HEK293 (cell line): ENCODE results near the gene TGFB1I1.

Experiments
- GLI2 ChIP-seq: fragments of 450-650 bp; formaldehyde crosslinking; IDR thresholded peaks from 2 replicates; pipeline ENCODE4; 2017; ENCODE audit warnings: missing biosample characterization, missing genetic modification characterization, low read depth, borderline replicate concordance
- KLF10 ChIP-seq: fragments of 450-650 bp; IDR thresholded peaks from 2 replicates; pipeline ENCODE4 v1.5.1; 2018; ENCODE audit warnings: missing biosample characterization, mild to moderate bottlenecking, missing genetic modification characterization
- KLF16 ChIP-seq: fragments of 450-650 bp; formaldehyde crosslinking; IDR thresholded peaks from 2 replicates; pipeline ENCODE4 v1.5.1; 2017; ENCODE audit warnings: missing biosample characterization, missing genetic modification characterization
- KLF17 ChIP-seq: fragments of 450-650 bp; formaldehyde crosslinking; IDR thresholded peaks from 2 replicates; pipeline ENCODE4 v1.5.1; 2016; ENCODE audit warnings: missing biosample characterization, missing genetic modification characterization
- RBAK ChIP-seq: fragments of 450-650 bp; formaldehyde crosslinking; IDR thresholded peaks from 2 replicates; pipeline ENCODE4 v1.5.1; 2016; ENCODE audit warnings: missing biosample characterization, missing genetic modification characterization
- REPIN1 ChIP-seq: fragments of 450-650 bp; formaldehyde crosslinking; IDR thresholded peaks from 2 replicates; pipeline ENCODE4 v1.5.1; 2017; ENCODE audit warnings: missing biosample characterization, missing genetic modification characterization, low read depth
- SETDB1 ChIP-seq: IDR thresholded peaks from one replicate; pipeline ENCODE4 v1.6.1; 2017; ENCODE audit warnings: mild to moderate bottlenecking, low read length, moderate library complexity, mixed read lengths; ENCODE audit not compliant: insufficient read length
- SP3 ChIP-seq: fragments of 450-650 bp; formaldehyde crosslinking; IDR thresholded peaks from 2 replicates; pipeline ENCODE4 v1.5.1; 2016; ENCODE audit warnings: missing biosample characterization, missing genetic modification characterization
- SP7 ChIP-seq: fragments of 450-650 bp; formaldehyde crosslinking; IDR thresholded peaks from 2 replicates; pipeline ENCODE4 v1.5.1; 2016; ENCODE audit warnings: missing biosample characterization, missing genetic modification characterization
- ZBTB21 ChIP-seq: fragments of 450-650 bp; formaldehyde crosslinking; IDR thresholded peaks from 2 replicates; pipeline ENCODE4 v1.5.1; 2017; ENCODE audit warnings: missing biosample characterization, missing genetic modification characterization
- ZNF155 ChIP-seq: fragments of 450-650 bp; formaldehyde crosslinking; IDR thresholded peaks from 2 replicates; pipeline ENCODE4 v1.5.1; 2016; ENCODE audit warnings: missing biosample characterization, missing genetic modification characterization
- ZNF169 ChIP-seq: fragments of 450-650 bp; formaldehyde crosslinking; IDR thresholded peaks from 2 replicates; pipeline ENCODE4 v1.5.1; 2016; ENCODE audit warnings: missing biosample characterization, missing genetic modification characterization
- ZNF184 ChIP-seq: fragments of 450-650 bp; IDR thresholded peaks from 2 replicates; pipeline ENCODE4 v1.5.1; 2018; ENCODE audit warnings: missing biosample characterization, mild to moderate bottlenecking, missing genetic modification characterization
- ZNF239 ChIP-seq: fragments of 450-650 bp; formaldehyde crosslinking; IDR thresholded peaks from 2 replicates; pipeline ENCODE4 v1.5.1; 2016; ENCODE audit warnings: missing biosample characterization, missing genetic modification characterization
- ZNF350 ChIP-seq: fragments of 450-650 bp; formaldehyde crosslinking; IDR thresholded peaks from 2 replicates; pipeline ENCODE4 v1.5.0; 2017; ENCODE audit warnings: missing biosample characterization, mild to moderate bottlenecking, missing genetic modification characterization
- ZNF391 ChIP-seq: fragments of 450-650 bp; formaldehyde crosslinking; IDR thresholded peaks from 2 replicates; pipeline ENCODE4 v1.5.1; 2016; ENCODE audit warnings: low read depth, missing biosample characterization, missing genetic modification characterization, borderline replicate concordance
- ZNF394 ChIP-seq: fragments of 450-650 bp; formaldehyde crosslinking; IDR thresholded peaks from 2 replicates; pipeline ENCODE4 v1.5.1; 2016; ENCODE audit warnings: missing biosample characterization, missing genetic modification characterization, mild to moderate bottlenecking, moderate library complexity, borderline replicate concordance
- ZNF558 ChIP-seq: fragments of 450-650 bp; formaldehyde crosslinking; IDR thresholded peaks from 2 replicates; pipeline ENCODE4 v1.5.1; 2016; ENCODE audit warnings: missing biosample characterization, missing genetic modification characterization
- ZNF585B ChIP-seq: fragments of 450-650 bp; formaldehyde crosslinking; IDR thresholded peaks from 2 replicates; pipeline ENCODE4 v1.5.1; 2016; ENCODE audit warnings: missing biosample characterization, missing genetic modification characterization
- ZNF626 ChIP-seq: fragments of 450-650 bp; sonication (Bioruptor Pico); formaldehyde crosslinking; IDR thresholded peaks from 2 replicates; pipeline ENCODE4 v1.5.1; 2018; ENCODE audit warnings: missing biosample characterization, missing genetic modification characterization, inconsistent platforms
- ZNF768 ChIP-seq: fragments of 450-650 bp; formaldehyde crosslinking; IDR thresholded peaks from 2 replicates; pipeline ENCODE4 v1.5.1; 2018; ENCODE audit warnings: missing biosample characterization, mild to moderate bottlenecking, missing genetic modification characterization
- ZNF776 ChIP-seq: fragments of 450-650 bp; formaldehyde crosslinking; IDR thresholded peaks from 2 replicates; pipeline ENCODE4 v1.5.0; 2017; ENCODE audit warnings: missing biosample characterization, missing genetic modification characterization, borderline replicate concordance
- ZNF830 ChIP-seq: fragments of 450-650 bp; IDR thresholded peaks from 2 replicates; pipeline ENCODE4 v1.5.0; 2018; ENCODE audit warnings: missing biosample characterization, missing genetic modification characterization, low read depth, mild to moderate bottlenecking, moderate library complexity
- ZSCAN16 ChIP-seq: fragments of 450-650 bp; formaldehyde crosslinking; IDR thresholded peaks from 2 replicates; pipeline ENCODE4 v1.5.1; 2016; ENCODE audit warnings: missing biosample characterization, missing genetic modification characterization
- TF ChIP-seq, protein P1 (sequence below): fragments of 450-650 bp; formaldehyde crosslinking; IDR thresholded peaks from 2 replicates; pipeline ENCODE4 v1.5.1; 2016; ENCODE audit warnings: missing biosample characterization, missing genetic modification characterization
- TF ChIP-seq, protein P2 (sequence below): fragments of 450-650 bp; formaldehyde crosslinking; IDR thresholded peaks from 2 replicates; pipeline ENCODE4 v1.5.1; 2017; ENCODE audit warnings: missing biosample characterization, mild to moderate bottlenecking, missing genetic modification characterization, moderate library complexity
- TF ChIP-seq, protein P3 (sequence below): fragments of 450-650 bp; formaldehyde crosslinking; IDR thresholded peaks from 2 replicates; pipeline ENCODE4 v1.5.1; 2016; ENCODE audit warnings: missing biosample characterization, missing genetic modification characterization, low read depth
- TF ChIP-seq, protein P4 (sequence below): fragments of 450-650 bp; formaldehyde crosslinking; IDR thresholded peaks from 2 replicates; pipeline ENCODE4 v1.5.1; 2016; ENCODE audit warnings: missing biosample characterization, missing genetic modification characterization
- TF ChIP-seq, protein P5 (sequence below): fragments of 450-650 bp; formaldehyde crosslinking; conservative IDR thresholded peaks from 2 replicates; pipeline ENCODE4 v1.5.1; 2016; ENCODE audit warnings: low read depth, missing biosample characterization, missing genetic modification characterization

TGFB1I1 gene

DNA sequence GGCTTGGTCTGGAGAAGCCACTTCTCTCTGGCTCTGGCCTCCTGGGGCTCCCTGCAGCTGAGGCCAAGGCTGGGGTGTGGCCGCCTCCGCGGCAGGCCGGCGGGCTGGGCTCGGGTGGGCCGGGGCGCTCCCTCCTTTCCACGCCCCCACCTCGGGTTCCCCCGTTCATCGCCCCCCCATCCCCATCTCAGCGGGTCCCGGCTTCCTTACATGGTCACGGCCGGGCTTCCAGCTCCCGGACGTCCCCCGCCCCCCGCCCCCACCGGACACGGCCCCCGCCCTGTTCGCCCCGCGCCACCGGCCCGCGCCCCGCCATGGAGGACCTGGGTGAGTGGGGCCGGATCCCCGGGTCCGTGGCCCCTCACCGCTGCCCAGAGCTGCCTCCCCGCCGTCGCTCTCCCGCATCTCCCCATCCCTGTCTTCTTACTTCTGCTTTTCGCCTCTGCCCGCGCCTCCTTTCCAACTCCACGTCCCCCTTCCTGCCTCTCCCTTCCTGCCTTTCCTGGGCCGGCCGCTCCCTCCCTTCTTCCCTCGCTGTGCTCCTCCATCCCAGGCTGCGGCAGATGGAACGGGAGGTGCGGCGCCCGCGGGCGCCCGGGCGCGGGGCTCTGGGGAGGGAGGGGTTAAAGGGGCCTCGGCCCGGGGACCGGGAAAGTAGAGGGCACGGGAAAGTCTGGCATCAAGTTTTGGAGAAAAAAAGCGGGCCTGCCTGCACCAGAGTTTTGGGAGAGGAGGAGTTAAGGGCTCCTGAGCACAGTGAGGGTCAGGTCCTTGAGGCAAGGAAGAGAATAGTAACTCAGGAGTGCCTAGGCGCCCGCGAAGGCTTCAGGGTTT lies at the start of gene TGFB1I1 (continued):
- TF ChIP-seq, protein P1, sequence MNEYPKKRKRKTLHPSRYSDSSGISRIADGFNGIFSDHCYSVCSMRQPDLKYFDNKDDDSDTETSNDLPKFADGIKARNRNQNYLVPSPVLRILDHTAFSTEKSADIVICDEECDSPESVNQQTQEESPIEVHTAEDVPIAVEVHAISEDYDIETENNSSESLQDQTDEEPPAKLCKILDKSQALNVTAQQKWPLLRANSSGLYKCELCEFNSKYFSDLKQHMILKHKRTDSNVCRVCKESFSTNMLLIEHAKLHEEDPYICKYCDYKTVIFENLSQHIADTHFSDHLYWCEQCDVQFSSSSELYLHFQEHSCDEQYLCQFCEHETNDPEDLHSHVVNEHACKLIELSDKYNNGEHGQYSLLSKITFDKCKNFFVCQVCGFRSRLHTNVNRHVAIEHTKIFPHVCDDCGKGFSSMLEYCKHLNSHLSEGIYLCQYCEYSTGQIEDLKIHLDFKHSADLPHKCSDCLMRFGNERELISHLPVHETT (tag by site-specific recombination): no peak
- TF ChIP-seq ZNF776 (tag by site-specific recombination) (no peak), KLF17 (tag by site-specific recombination) (0 out of 2 replicates have a peak, but pooled peaks have one; percentile 31), ZNF350 (tag by site-specific recombination) (no peak), ZNF155 (tag by site-specific recombination) (no peak), ZNF830 (no peak), KLF16 (tag by site-specific recombination) (no peak), SP3 (tag by site-specific recombination) (peak; percentile 3; the same call in 1 of the 2 replicates), ZNF626 (tag by site-specific recombination) (no peak), ZBTB21 (no peak), REPIN1 (tag by site-specific recombination) (no peak), ZNF239 (tag by site-specific recombination) (no peak), RBAK (tag by site-specific recombination) (no peak), SP7 (tag by site-specific recombination) (peak; percentile 21; the same call in 1 of the 2 replicates), ZNF768 (tag by site-specific recombination) (no peak), KLF10 (no peak), SETDB1 (no peak), ZNF391 (tag by site-specific recombination) (no peak), GLI2 (tag by site-specific recombination) (no peak), ZNF585B (tag by site-specific recombination) (no peak), ZNF184 (tag by site-specific recombination) (no peak), ZSCAN16 (tag by site-specific recombination) (no peak), ZNF558 (tag by site-specific recombination) (no peak), ZNF169 (no peak), ZNF394 (tag by site-specific recombination) (no peak)
- TF ChIP-seq, protein P2, sequence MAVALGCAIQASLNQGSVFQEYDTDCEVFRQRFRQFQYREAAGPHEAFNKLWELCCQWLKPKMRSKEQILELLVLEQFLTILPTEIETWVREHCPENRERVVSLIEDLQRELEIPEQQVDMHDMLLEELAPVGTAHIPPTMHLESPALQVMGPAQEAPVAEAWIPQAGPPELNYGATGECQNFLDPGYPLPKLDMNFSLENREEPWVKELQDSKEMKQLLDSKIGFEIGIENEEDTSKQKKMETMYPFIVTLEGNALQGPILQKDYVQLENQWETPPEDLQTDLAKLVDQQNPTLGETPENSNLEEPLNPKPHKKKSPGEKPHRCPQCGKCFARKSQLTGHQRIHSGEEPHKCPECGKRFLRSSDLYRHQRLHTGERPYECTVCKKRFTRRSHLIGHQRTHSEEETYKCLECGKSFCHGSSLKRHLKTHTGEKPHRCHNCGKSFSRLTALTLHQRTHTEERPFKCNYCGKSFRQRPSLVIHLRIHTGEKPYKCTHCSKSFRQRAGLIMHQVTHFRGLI: peak; percentile 27; the same call in 1 of the 2 replicates
- TF ChIP-seq, protein P3, sequence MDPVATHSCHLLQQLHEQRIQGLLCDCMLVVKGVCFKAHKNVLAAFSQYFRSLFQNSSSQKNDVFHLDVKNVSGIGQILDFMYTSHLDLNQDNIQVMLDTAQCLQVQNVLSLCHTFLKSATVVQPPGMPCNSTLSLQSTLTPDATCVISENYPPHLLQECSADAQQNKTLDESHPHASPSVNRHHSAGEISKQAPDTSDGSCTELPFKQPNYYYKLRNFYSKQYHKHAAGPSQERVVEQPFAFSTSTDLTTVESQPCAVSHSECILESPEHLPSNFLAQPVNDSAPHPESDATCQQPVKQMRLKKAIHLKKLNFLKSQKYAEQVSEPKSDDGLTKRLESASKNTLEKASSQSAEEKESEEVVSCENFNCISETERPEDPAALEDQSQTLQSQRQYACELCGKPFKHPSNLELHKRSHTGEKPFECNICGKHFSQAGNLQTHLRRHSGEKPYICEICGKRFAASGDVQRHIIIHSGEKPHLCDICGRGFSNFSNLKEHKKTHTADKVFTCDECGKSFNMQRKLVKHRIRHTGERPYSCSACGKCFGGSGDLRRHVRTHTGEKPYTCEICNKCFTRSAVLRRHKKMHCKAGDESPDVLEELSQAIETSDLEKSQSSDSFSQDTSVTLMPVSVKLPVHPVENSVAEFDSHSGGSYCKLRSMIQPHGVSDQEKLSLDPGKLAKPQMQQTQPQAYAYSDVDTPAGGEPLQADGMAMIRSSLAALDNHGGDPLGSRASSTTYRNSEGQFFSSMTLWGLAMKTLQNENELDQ (tag by site-specific recombination): no peak
- TF ChIP-seq, protein P4, sequence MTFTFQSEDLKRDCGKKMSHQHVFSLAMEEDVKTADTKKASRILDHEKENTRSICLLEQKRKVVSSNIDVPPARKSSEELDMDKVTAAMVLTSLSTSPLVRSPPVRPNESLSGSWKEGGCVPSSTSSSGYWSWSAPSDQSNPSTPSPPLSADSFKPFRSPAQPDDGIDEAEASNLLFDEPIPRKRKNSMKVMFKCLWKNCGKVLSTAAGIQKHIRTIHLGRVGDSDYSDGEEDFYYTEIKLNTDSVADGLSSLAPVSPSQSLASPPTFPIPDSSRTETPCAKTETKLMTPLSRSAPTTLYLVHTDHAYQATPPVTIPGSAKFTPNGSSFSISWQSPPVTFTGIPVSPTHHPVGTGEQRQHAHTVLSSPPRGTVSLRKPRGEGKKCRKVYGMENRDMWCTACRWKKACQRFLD (tag by site-specific recombination): no peak
- TF ChIP-seq, protein P5, sequence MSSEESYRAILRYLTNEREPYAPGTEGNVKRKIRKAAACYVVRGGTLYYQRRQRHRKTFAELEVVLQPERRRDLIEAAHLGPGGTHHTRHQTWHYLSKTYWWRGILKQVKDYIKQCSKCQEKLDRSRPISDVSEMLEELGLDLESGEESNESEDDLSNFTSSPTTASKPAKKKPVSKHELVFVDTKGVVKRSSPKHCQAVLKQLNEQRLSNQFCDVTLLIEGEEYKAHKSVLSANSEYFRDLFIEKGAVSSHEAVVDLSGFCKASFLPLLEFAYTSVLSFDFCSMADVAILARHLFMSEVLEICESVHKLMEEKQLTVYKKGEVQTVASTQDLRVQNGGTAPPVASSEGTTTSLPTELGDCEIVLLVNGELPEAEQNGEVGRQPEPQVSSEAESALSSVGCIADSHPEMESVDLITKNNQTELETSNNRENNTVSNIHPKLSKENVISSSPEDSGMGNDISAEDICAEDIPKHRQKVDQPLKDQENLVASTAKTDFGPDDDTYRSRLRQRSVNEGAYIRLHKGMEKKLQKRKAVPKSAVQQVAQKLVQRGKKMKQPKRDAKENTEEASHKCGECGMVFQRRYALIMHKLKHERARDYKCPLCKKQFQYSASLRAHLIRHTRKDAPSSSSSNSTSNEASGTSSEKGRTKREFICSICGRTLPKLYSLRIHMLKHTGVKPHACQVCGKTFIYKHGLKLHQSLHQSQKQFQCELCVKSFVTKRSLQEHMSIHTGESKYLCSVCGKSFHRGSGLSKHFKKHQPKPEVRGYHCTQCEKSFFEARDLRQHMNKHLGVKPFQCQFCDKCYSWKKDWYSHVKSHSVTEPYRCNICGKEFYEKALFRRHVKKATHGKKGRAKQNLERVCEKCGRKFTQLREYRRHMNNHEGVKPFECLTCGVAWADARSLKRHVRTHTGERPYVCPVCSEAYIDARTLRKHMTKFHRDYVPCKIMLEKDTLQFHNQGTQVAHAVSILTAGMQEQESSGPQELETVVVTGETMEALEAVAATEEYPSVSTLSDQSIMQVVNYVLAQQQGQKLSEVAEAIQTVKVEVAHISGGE (tag by site-specific recombination): peak; percentile 31; the same call in 1 of the 2 replicates
